ENCODE measurements around the gene PLD6.
A peak's percentile ranks its signal among the peaks of the same experiment; 100 is the strongest.
"Not testable (repeated sequence)": the region's sequence is repeated elsewhere in the genome, so short reads cannot be mapped to it uniquely, and the experiment has no call there.

The PLD6 gene

DNA sequence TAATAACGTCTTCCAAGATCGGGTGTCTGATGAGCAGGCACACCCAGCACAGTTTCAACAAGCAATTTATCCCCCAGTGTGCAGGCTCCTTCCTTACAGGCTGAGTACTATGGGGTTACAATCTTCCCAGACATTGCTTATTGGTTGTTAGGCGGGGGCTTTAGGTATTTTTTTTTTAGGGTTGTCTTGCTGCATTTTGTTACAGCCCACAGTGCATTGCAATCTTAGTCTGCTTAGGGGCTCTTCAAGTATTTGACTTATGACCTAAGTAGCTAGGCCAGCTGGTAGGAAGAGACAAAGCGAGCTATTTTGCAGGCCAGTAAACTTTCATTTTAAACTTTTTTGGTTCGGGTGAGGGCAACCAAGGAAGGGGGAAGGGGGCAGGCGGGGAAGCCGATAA is 5.8 kb downstream of the PLD6 start:
- TF ChIP-seq GATA1 (IDR thresholded peaks at IDR 0.05; ENCODE audit: low read depth, low read length) (no peak), POLR2A (IDR thresholded peaks at IDR 0.05; ENCODE audit: low read length) (no peak)
- no peak for DNase-seq

DNA sequence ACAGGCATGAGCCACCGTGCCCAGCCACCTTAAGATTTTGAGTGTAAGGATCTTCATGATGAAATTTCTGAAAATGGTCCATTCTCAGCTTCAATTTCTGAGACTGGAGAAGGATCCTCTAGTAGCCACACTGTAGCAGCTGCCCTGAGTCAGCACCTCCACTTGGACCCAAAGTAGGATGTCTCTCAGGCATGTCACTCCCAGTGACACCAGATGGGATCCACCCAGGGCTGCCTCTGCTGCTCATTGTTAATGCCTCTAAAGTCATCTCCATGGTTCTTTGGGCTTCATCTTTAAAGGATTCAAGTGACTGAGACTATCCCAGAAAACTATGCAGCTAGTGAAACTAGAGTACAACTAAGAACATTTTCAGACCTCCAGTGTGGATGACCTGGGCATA is 7.9 kb downstream of the PLD6 start:
- TF ChIP-seq POLR2A (IDR thresholded peaks at IDR 0.05; ENCODE audit: low read length), result no peak
- TF ChIP-seq GATA1 (IDR thresholded peaks at IDR 0.05; ENCODE audit: low read depth, low read length), result no peak
- no peak for DNase-seq

DNA sequence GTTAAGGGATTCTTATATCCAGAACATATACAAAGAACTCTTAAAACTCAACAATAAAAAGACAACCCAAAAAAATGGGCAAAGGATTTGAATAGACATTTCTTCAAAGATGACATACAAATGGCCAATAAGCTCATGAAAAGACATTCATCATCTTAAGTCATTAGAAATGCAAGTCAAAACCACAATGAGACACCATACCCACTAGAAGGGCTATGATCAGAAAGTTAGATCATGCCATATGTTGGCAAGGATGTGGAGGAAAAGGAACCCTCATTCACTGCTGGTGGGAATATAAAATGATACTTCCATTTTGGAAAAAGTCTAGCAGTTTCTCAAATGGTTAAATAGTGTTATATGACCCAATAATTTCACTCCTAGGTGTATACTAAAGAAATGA is 9.4 kb downstream of the PLD6 start:
- TF ChIP-seq GATA1 (IDR thresholded peaks at IDR 0.05; ENCODE audit: low read depth, low read length), result no peak
- no peak for TF ChIP-seq POLR2A (IDR thresholded peaks at IDR 0.05; ENCODE audit: low read length)
- no peak for DNase-seq

DNA sequence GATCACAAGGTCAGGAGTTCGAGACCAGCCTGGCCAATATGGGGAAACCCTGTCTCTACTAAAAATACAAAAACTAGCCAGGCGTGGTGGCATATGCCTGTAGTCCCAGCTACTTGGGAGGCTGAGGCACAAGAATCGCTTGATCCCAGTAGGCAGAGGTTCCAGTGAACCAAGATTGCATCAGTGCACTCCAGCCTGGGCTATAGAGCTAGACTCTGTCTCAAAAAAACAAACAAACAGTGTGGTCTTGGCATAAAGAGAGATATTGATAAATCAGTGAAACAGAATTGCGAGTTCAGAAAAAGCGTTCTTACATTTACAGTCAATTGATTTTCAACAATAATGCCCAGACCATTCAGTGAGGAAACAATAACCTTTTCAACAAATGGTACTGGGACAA is 10.7 kb downstream of the PLD6 start:
- DNase-seq, result not testable (repeated sequence)

DNA sequence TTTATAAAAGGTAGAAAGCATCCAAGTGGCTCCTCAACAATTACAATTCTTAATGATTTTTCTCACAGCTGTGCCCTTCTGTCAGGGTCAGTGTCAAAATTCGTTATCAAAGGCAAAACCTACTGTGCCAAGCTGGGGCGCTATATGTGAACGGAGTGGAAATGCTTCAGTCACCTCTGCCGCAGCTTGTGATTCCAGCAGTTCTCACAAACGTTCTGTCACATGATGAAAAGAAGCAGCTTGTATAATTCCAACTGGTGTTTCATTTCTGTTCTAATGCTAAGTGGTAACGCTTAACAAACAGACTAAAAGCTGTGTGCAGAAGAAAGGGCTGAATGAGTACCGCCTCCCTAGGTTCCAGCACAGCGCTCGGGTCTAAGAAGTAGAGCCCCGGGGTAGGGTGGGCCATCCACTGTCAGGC is 14.2 kb downstream of the PLD6 start:
- TF ChIP-seq GATA1 (IDR thresholded peaks at IDR 0.05; ENCODE audit: low read depth, low read length) (no peak), POLR2A (IDR thresholded peaks at IDR 0.05; ENCODE audit: low read length) (no peak)

DNA sequence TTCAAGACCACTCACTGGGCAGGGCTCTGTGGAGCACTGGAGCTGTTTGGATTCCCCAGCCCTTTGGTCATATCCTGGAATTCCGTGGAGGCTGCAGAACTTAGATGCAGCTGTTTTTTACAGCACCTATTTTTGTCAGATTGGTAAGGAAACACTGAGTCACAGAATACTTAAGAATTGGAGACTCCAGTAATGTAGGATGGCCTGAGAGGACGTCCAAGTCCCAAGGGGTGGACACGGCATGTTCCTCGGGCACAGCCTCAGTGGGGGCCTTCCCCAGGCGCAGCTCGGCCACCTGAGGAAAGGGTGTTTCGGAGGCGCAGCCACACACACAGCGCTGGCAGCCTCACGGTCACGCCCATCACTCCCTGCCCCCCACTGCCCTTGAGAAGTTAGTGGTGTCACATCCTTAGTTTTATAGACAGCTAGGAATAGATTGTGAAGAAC is 14.8 kb downstream of the PLD6 start:
- no peak for TF ChIP-seq POLR2A (IDR thresholded peaks at IDR 0.05; ENCODE audit: low read length)
- TF ChIP-seq GATA1 (IDR thresholded peaks at IDR 0.05; ENCODE audit: low read depth, low read length), result no peak
- DNase-seq, result no peak

More for the DNA sequence above, 14.2 kb downstream of the PLD6 start:
- no peak for DNase-seq

DNA sequence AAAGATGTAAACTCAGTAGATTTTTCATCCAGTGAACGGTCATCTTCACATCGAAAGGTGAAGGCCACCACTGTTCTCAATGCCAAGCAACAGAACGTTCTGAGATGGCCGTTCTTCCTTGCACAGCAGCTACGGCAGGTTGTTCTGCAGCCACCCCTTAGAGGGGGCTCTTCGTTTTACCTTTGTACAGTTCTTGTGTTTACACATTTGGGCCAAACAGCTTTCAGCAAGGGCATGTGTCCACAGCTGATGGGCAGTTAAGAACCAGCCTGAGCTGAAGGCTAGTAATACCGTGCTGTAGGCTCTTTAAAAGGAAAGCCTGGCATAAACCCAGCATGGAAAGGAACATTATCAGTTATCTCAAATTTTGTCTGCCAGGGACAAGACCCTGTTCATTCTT is 15.9 kb downstream of the PLD6 start:
- TF ChIP-seq GATA1 (IDR thresholded peaks at IDR 0.05; ENCODE audit: low read depth, low read length) (no peak), POLR2A (IDR thresholded peaks at IDR 0.05; ENCODE audit: low read length) (no peak)
- no peak for DNase-seq

DNA sequence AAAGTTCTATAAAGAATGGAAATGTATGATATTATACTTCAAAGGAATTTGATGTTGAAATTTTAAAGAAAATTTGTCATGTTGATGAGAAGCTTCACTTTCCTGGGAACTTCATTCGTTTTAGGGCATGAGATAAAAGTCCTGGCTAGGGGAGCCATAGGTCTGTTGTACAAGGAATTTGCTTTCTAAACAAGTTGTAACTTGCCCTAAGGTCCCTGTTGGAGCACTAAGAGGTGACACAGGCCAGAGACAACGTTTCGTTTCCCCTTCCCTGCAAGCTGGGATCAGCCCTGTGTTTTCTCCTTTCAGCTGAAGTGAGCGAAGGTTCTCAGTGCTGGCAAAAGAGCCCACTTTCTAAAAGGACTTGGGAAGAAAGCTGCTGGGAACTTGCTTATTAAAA is 16.6 kb downstream of the PLD6 start:
- DNase-seq, result no peak
- no peak for TF ChIP-seq POLR2A (IDR thresholded peaks at IDR 0.05; ENCODE audit: low read length)
- TF ChIP-seq GATA1 (IDR thresholded peaks at IDR 0.05; ENCODE audit: low read depth, low read length), result no peak

DNA sequence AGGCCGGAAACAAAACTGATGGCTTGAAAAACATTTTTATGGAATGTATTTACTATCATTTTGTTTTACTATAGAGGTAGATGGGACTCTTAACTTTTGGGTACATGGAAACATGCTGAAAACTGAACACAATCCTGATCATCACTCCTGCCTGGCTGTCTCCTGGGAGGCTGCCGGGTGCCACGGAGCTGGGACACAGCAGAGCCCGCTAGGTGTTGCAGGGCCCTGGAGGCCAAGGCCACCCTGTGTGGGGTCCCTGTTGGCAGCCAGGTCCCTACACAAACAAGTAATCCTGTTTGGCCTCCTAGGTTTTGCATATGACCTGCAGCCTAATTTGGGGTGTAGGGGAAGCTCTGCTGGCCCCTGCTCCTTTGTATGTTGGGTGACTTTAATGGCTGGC is 17.5 kb downstream of the PLD6 start:
- no peak for TF ChIP-seq GATA1 (IDR thresholded peaks at IDR 0.05; ENCODE audit: low read depth, low read length)
- TF ChIP-seq POLR2A (IDR thresholded peaks at IDR 0.05; ENCODE audit: low read length), result no peak
- no peak for DNase-seq

DNA sequence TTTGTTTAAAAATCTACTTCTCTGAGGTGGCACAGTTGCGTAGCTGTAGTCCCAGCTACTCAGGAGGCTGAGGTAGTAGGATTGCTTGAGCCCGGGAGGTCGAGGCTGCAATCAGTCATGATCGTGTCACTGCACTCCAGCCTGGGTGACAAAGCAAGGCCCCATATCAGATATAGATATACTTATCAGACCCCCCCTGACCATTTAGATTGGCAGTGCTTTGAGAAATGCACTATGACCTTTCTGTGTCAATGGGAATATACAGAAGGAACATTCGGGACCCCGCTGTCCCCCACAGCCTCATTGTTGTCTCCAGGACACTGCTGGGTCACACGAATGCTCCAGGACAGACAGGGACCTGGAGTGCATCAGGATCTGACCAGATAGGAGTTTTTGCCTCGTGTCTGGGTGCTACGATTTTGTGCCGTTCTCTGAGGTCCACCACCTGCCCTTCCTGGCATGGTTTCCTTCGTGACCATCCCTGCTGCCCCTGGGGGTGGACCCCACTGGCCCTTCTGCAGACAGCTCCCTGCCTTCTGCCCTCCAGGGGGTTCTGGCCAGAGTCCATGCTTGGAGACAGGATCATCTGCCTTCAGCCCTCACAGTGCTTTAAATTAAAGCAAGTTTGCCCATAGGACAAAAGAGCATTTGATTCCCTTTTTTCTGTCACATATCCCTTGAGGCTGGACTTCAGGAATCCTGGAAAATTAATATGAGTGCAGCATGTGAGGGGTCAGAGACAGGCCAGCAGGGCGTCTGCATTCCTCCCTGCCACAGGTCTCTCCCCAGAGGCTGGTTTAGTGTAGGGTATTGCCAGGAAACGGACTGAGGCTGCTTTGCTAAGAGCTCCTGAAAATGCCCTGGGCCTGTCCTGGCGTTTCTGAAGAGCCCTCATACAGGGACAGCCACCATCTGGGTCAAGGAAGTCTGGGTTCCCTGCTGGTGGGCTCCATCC is 19.3 kb downstream of the PLD6 start:
- no peak for TF ChIP-seq GATA1 (IDR thresholded peaks at IDR 0.05; ENCODE audit: low read depth, low read length)
- no peak for TF ChIP-seq POLR2A (IDR thresholded peaks at IDR 0.05; ENCODE audit: low read length)

DNA sequence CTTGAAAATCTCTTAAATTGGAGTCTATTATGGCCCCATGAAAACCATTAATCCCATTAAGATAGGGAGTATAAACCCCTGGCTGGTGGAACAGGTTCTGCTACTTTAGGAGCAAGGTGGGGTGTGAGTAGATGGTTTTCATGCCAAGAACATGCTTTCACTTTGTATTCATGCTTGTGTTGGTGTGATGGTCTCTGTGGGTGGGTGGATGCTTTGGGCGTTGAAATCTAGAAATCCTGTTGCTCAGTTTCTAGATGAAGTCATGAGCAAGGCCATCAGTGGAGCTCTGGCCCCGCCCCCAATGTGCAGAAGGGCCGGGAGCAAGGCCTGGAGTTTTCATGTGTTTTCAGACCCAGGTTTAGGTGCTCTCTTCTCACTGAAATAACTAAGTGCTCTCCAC is 20.1 kb downstream of the PLD6 start:
- TF ChIP-seq POLR2A (IDR thresholded peaks at IDR 0.05; ENCODE audit: low read length) (no peak), GATA1 (IDR thresholded peaks at IDR 0.05; ENCODE audit: low read depth, low read length) (no peak)
- peak in 1 of 2 experiments; percentile 17 for DNase-seq

More for the DNA sequence above, 19.3 kb downstream of the PLD6 start:
- DNase-seq, result no peak

DNA sequence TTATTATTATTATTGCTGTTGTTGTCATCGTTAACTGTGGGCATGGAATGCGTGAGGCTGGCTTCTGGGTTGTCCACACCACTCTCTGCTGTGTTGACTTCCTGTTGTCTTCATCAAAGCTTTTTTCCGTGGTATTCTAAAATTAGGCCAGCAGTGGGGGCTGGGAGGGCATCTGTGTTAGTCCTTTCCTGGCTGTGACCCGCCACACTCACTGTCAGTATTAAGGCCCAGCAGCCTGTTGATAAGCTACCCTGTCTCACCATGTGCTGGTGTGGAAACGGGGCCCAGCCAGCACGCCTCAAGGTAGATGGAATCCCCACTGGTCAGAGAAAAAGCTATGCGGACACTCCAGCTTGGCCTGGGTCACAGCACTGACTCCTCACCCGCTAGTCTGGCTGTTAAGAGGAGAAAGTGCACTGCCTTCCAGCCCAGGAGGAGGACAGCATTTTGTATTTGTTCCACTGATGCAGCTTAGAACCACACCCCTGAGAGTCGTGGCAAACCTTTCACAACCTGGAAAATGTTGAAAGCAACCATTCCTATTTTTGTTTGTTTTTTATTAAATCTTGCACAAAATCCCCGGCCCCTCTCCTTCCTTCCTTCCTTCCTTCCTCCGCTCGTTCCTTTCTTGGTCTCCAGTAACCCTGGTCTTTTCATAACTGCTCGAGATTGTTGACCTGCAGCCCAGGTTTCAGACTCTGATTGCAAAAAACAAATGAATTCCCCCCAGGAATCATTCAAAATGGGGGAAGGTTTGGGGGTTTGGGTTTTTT is 21.0 kb downstream of the PLD6 start:
- DNase-seq, result not testable (repeated sequence)

DNA sequence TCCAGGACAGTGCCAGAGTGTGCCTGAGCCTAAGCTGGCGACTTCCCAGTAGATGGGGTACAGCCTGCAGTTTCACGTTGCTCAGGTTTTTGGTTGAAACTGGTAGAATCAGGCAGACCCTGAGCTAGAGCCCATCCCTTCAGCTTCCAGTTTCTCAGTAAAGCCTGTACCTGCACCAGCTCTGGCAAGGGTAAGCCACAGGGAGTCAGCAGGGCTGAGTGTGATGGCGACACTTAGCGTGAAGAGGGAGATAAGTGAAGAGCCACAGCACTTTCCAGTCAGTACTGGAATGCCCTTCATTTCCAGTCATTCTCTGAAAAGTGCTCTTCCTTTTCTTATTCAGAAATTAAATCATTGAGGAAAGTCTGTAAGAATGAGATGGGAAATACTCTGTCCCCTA is 22.4 kb downstream of the PLD6 start:
- TF ChIP-seq POLR2A (IDR thresholded peaks at IDR 0.05; ENCODE audit: low read length) (no peak), GATA1 (IDR thresholded peaks at IDR 0.05; ENCODE audit: low read depth, low read length) (no peak)
- DNase-seq, result no peak

DNA sequence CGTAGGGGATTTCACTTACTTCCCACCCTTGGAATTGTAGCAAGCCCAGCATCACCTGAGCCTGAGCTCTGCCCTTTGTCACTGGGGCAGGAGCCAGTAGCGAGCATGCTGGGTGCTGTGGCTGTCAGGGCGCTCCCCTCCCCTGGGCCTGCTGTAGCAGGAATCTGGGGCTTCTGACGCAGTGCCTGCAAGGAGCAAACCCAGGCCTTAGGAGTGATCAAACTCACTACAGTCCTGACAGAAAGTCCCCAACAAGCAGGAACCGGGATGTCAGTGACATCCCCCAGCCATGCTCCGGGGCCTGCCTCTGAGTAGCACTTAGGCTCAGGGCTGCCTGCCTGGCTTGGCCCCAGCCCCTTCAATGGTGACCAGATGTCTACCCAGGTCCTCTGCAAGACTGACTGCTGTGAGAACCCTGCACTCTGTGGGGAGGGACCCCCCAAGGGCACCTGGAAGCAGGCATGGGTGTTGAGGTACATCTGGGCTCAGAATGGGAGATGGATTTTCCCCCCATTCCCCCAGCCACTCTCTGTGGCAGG is 23.5 kb downstream of the PLD6 start:
- TF ChIP-seq GATA1 (IDR thresholded peaks at IDR 0.05; ENCODE audit: low read depth, low read length), result no peak
- no peak for DNase-seq
